ENCODE measurements around the gene PSMB7.

- TF ChIP-seq CTCF (conservative IDR thresholded peaks at IDR 0.05; ENCODE audit: low read depth, low read length), result no peak
- no peak for TF ChIP-seq EZH2 (IDR thresholded peaks at IDR 0.05; ENCODE audit: borderline replicate concordance, low read depth, low read length, poor library complexity, severe bottlenecking)
Observed at GRCh38 chr9:124355039-124355940, 60.0 kb downstream of the PSMB7 start.
